ENCODE results near the gene FAT2.
"Not testable (repeated sequence)": the region's sequence is repeated elsewhere in the genome, so short reads cannot be mapped to it uniquely, and the experiment has no call there.

The FAT2 gene

GRCh38 chr5:151592855-151593408 is 1.8 kb upstream of the FAT2 start:
- TF ChIP-seq POLR2A (IDR thresholded peaks at IDR 0.05; ENCODE audit: extremely low read depth, insufficient read length) (no peak), MYC (IDR thresholded peaks at IDR 0.05; ENCODE audit: low read depth, low read length) (no peak)
- TF ChIP-seq, protein P1, sequence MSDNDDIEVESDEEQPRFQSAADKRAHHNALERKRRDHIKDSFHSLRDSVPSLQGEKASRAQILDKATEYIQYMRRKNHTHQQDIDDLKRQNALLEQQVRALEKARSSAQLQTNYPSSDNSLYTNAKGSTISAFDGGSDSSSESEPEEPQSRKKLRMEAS (IDR thresholded peaks at IDR 0.05; ENCODE audit: low read depth, low read length), result no peak
- TF ChIP-seq, protein P2, sequence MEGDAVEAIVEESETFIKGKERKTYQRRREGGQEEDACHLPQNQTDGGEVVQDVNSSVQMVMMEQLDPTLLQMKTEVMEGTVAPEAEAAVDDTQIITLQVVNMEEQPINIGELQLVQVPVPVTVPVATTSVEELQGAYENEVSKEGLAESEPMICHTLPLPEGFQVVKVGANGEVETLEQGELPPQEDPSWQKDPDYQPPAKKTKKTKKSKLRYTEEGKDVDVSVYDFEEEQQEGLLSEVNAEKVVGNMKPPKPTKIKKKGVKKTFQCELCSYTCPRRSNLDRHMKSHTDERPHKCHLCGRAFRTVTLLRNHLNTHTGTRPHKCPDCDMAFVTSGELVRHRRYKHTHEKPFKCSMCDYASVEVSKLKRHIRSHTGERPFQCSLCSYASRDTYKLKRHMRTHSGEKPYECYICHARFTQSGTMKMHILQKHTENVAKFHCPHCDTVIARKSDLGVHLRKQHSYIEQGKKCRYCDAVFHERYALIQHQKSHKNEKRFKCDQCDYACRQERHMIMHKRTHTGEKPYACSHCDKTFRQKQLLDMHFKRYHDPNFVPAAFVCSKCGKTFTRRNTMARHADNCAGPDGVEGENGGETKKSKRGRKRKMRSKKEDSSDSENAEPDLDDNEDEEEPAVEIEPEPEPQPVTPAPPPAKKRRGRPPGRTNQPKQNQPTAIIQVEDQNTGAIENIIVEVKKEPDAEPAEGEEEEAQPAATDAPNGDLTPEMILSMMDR (IDR thresholded peaks at IDR 0.05; ENCODE audit: low read depth, low read length), result no peak
- no peak for DNase-seq (ENCODE audit: low read depth)
- H3K4me3 ChIP-seq (ENCODE audit: low read depth, low read length), result no peak overlapping the region

- no peak for DNase-seq (ENCODE audit: low read depth)
- TF ChIP-seq, protein P2 (IDR thresholded peaks at IDR 0.05; ENCODE audit: low read depth, low read length), result no peak
- TF ChIP-seq MYC (IDR thresholded peaks at IDR 0.05; ENCODE audit: low read depth, low read length) (no peak), POLR2A (IDR thresholded peaks at IDR 0.05; ENCODE audit: extremely low read depth, insufficient read length) (no peak)
- TF ChIP-seq, protein P1 (IDR thresholded peaks at IDR 0.05; ENCODE audit: low read depth, low read length), result no peak
- H3K4me3 ChIP-seq (ENCODE audit: low read depth, low read length), result no peak overlapping the region
These were observed 1.1 kb downstream of the FAT2 start for GRCh38 chr5:151589878-151590570.

DNA sequence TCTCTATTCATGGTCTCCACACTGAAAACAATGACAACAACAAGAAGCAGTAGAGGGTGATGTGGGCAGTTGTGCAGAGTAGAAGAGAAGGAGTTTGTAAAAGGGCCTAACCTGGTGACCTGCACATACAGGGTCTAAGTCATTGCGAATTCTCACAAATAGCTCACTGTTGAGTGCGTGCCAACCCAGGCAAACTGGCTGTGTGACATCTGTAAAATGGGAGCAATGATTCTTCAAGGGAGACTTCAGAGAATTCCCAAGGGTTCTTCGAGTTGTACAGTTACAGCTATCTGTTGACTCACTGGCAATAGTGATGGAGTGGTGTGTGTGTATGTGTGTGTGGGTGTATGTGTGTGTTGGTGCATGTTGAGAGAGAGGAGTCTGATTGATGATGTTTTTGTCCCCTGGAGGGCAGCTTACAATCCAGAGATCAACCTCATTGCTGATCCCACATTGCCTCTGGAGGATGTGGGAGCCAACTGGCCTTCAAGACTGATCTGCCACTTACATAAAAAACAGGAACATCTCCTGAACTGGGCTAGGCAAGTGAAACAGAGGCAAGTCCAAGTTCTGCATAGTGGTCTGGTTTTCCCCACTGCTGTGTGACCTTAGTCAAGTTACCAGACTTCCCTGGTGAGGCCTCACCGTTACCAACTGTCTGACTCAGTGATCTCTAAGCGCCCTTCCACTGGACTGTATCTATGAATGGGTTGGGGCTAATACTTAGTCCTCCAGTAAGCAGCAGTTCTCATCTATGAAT is 3.2 kb downstream of the FAT2 start:
- no peak for DNase-seq (ENCODE audit: low read depth)
- TF ChIP-seq, protein P1 (IDR thresholded peaks at IDR 0.05; ENCODE audit: low read depth, low read length), result no peak
- no peak for TF ChIP-seq POLR2A (IDR thresholded peaks at IDR 0.05; ENCODE audit: extremely low read depth, insufficient read length)
- TF ChIP-seq, protein P2 (IDR thresholded peaks at IDR 0.05; ENCODE audit: low read depth, low read length), result no peak
- no peak for TF ChIP-seq MYC (IDR thresholded peaks at IDR 0.05; ENCODE audit: low read depth, low read length)
- no peak overlapping the region for H3K4me3 ChIP-seq (ENCODE audit: low read depth, low read length)

- TF ChIP-seq POLR2A (IDR thresholded peaks at IDR 0.05; ENCODE audit: extremely low read depth, insufficient read length) (no peak), MYC (IDR thresholded peaks at IDR 0.05; ENCODE audit: low read depth, low read length) (no peak)
- TF ChIP-seq, protein P2 (IDR thresholded peaks at IDR 0.05; ENCODE audit: low read depth, low read length), result no peak
- TF ChIP-seq, protein P1 (IDR thresholded peaks at IDR 0.05; ENCODE audit: low read depth, low read length), result no peak
- no peak overlapping the region for H3K4me3 ChIP-seq (ENCODE audit: low read depth, low read length)
- no peak for DNase-seq (ENCODE audit: low read depth)
These were observed 5.2 kb downstream of the FAT2 start for GRCh38 chr5:151585970-151586369.

DNA sequence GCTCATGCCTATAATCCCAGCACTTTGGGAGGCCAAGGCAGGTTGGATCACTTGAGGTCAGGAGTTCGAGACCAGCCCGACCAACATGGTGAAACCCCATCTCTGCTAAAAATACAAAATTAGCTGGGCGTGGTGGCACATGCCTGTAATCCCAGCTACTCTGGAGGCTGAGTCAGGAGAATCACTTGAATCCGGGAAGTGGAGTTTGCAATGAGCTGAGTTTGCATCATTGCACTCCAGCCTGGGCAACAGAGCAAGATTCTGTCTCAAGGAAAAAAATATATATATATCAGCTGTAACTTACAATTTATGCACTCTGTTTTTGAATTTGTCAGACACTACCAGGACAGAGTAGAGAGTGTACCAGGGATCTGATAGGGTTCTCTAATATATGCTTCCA is 5.8 kb downstream of the FAT2 start:
- H3K4me3 ChIP-seq (ENCODE audit: low read depth, low read length); DNase-seq (ENCODE audit: low read depth): not testable (repeated sequence)
